ENCODE results near the gene ZFPM1. TPM values are rescaled to one million over a fixed set of nuclear protein-coding genes. Genes with fewer than 3 reads are reported as not detected.

The ZFPM1 gene
- total RNA-seq, 1 donor from 2014 or later: 6.8 TPM

GRCh38 chr16:88584676-88585075 lies 131.6 kb downstream of the ZFPM1 start:
- no peaks in the 10 kb centered on the region for H3K4me1 Mint-ChIP-seq (ENCODE audit: unreplicated experiment)
- H3K36me3 Mint-ChIP-seq (ENCODE audit: low read depth, unreplicated experiment): peaks cover 30% of the 10 kb centered on the region
- H3K4me3 Mint-ChIP-seq (ENCODE audit: unreplicated experiment): no peak overlapping the region
- H3K27ac Mint-ChIP-seq (ENCODE audit: unreplicated experiment): no peak overlapping the region
- H3K9me3 Mint-ChIP-seq (ENCODE audit: unreplicated experiment): no peaks in the 10 kb centered on the region
- DNase-seq (ENCODE audit: low spot score): no peak
- TF ChIP-seq CTCF (IDR thresholded peaks at IDR 0.05; ENCODE audit: unreplicated experiment): no peak
- H3K27me3 Mint-ChIP-seq (ENCODE audit: unreplicated experiment): peaks cover 3% of the 10 kb centered on the region

- Mint-ChIP-seq H3K36me3 (ENCODE audit: low read depth, unreplicated experiment) (peaks cover 30% of the 10 kb centered on the region), H3K4me1 (ENCODE audit: unreplicated experiment) (no peaks in the 10 kb centered on the region), H3K27me3 (ENCODE audit: unreplicated experiment) (peaks cover 4% of the 10 kb centered on the region), H3K4me3 (ENCODE audit: unreplicated experiment) (no peak overlapping the region), H3K27ac (ENCODE audit: unreplicated experiment) (no peak overlapping the region), H3K9me3 (ENCODE audit: unreplicated experiment) (no peaks in the 10 kb centered on the region)
- DNase-seq (ENCODE audit: low spot score): no peak
- TF ChIP-seq CTCF (IDR thresholded peaks at IDR 0.05; ENCODE audit: unreplicated experiment): no peak
These were observed 132.2 kb downstream of the ZFPM1 start for GRCh38 chr16:88585269-88585668.

GRCh38 chr16:88585927-88586581 lies 133.0 kb downstream of the ZFPM1 start:
- TF ChIP-seq CTCF (IDR thresholded peaks at IDR 0.05; ENCODE audit: unreplicated experiment): no peak
- peak overlapping the region; percentile 31 for H3K27ac Mint-ChIP-seq (ENCODE audit: unreplicated experiment)
- no peaks in the 10 kb centered on the region for H3K9me3 Mint-ChIP-seq (ENCODE audit: unreplicated experiment)
- H3K36me3 Mint-ChIP-seq (ENCODE audit: low read depth, unreplicated experiment): peaks cover 27% of the 10 kb centered on the region
- H3K4me3 Mint-ChIP-seq (ENCODE audit: unreplicated experiment): no peak overlapping the region
- no peak for DNase-seq (ENCODE audit: low spot score)
- H3K27me3 Mint-ChIP-seq (ENCODE audit: unreplicated experiment): peaks cover 4% of the 10 kb centered on the region
- H3K4me1 Mint-ChIP-seq (ENCODE audit: unreplicated experiment): no peaks in the 10 kb centered on the region

Small RNA genes within 50 kb of the gene (microRNA-seq; reads per million reads assigned to microRNA genes)
- 2.2 reads per million, percentile 31 among the genes with 10 or more reads in this experiment for gene MIR5189 (ENCODE audit: unreplicated experiment)

Other genes starting within 250 kb of the ZFPM1 start
- 14.7 TPM for gene ZNF469, start 70.3 kb upstream of the ZFPM1 start, total RNA-seq (ENCODE audit: unreplicated experiment)
- 49.3 TPM for gene ZC3H18, start 117.1 kb downstream of the ZFPM1 start, total RNA-seq (ENCODE audit: unreplicated experiment)
- 0.26 TPM for gene IL17C, start 185.3 kb downstream of the ZFPM1 start, total RNA-seq (ENCODE audit: unreplicated experiment)
- 140 TPM for gene CYBA, start 197.8 kb downstream of the ZFPM1 start, total RNA-seq (ENCODE audit: unreplicated experiment)
- gene MVD, start 209.8 kb downstream of the ZFPM1 start, total RNA-seq (ENCODE audit: unreplicated experiment): 123 TPM
- gene SNAI3, start 233.2 kb downstream of the ZFPM1 start, total RNA-seq (ENCODE audit: unreplicated experiment): 2.6 TPM